ENCODE data around the gene SHH.

GRCh38 chr7:155836216-155837125, 24.2 kb upstream of the SHH start:
- TF ChIP-seq RFX5 (IDR thresholded peaks at IDR 0.05; ENCODE audit: low read depth, low read length) (no peak), CTCF (conservative IDR thresholded peaks at IDR 0.05; ENCODE audit: low read depth, low read length) (no peak), POLR2A (IDR thresholded peaks at IDR 0.05; ENCODE audit: low read depth, low read length) (no peak), RAD21 (IDR thresholded peaks at IDR 0.05; ENCODE audit: low read length) (no peak)
